ENCODE data around the gene PRR35.

Gene PRR35

DNA sequence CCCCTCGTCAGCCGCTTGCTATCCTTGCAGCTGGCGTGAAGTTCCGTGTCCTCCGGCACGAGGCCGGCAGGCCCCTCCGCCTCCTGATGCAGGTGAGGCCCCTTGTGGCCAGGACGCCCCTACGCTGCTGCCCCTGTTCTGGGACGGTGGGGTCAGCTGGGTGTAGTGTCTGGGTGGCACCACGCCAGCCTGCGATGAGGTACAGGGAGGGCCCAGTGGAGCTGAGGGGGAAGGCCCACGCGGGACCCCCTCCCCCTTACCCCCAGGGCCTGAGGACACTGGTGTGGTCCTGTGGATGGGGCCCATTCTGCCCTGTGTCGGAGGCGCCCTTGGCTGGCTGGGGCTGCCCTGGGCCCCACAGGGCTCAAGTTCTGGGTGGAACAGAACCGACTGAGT lies 22.0 kb downstream of the PRR35 start:
- DNase-seq: no peak

DNA sequence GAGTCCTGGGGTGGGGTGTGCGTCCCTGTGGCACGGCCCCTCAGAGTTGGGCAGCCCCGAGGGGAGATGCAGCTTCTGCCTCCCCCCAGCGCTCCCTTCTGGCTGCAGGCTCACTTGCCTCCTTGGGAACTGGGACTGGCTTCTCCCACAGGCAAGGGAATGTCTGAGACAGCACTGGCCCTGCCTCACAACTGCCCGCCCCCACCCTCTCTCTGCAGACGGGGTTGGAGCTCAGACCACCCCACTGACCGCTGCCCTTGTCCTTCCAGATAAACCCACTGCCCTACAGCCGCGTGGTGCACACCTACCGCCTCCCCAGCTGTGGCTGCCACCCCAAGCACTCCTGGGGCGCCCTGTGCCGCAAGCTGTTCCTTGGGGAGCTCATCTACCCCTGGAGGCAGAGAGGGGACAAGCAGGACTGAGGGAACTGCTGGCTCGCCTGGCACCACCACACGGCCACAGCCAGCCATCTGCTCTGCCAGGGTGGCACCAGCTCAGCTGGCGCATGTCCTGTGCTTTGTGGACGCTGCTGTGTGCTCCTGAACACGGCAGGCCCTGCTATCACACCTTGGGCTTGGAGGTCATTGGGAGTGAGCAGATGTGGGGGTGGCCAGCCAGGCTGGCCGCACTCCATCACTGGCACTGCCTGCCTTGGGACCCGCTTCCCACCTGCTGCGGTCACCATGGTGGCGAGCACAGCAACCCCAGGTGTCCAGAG lies 22.6 kb downstream of the PRR35 start:
- no peak for DNase-seq

DNA sequence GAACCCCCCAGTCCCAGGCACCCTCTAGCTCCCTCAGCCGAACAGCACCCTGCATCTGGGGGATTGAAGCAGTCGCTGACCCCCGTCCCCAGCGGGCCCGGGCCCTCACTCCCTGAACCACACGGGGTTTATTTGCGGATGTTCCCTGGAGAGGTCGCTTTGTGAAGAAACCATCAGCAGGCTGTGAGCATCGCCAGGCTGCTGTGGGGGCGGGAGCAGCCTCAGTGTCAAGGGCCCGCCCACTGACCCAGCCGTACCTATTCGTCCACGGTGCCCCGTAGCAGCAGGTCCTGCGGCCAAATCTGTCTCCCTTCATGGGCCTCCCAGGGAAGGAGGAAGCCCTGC lies 23.2 kb downstream of the PRR35 start:
- no peak for DNase-seq

DNA sequence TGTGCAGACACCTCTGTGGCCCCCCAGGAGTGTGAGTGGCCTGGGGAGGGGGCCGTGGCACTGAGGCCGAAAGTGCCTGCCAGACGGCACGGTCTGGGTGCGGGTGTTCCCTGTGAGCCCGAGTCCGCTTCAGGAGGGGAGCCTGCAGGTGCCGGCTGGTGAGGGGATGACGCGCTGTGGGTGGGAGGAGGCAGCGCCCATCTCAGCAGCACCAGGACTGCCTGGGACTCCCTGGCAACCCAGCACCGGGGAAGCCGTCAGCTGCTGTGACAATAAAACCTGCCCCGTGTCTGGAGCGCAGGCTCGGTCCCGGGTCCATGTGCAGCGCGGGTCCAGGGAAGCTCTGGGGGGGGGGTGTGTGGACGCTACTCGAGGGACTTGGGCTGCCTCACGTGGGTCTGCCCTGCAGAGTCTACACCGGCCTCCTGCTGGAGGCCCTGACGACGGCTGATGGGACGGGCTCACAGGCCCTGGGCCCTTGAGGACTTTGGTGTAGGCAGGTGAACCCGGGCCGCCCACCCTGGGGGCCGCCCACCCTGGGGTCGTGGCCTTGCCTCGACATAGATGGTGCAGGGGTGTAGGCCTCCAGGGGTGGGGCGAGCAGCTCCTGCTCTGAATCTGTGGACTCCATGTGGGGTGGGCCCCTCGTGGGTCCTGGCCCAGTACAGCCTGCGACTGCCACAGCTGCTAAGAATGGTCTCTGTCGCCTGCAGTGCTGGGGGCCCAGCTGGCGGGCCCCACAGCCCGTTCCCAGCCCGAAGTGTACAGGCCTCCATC lies 23.8 kb downstream of the PRR35 start:
- DNase-seq: no peak

DNA sequence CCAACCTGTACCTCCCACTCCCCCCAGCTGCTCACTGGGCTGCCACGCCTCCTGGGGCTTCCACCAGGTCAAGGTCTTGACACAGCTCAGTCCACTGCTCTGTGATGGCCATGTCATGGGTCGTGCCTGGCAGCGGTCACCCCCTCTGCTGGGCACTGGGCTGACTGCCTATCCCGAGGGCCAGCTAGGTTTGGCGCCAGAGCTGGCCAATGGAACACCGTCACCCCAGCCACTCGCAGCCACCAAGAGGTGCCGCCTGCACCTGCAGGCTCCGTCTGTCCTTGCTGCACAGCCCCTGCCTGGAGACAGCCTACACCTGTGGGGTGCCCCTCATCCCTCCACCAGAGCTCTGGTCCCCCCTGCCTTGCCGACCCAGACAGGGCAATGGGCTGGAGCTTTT lies 25.2 kb downstream of the PRR35 start:
- no peak for DNase-seq

DNA sequence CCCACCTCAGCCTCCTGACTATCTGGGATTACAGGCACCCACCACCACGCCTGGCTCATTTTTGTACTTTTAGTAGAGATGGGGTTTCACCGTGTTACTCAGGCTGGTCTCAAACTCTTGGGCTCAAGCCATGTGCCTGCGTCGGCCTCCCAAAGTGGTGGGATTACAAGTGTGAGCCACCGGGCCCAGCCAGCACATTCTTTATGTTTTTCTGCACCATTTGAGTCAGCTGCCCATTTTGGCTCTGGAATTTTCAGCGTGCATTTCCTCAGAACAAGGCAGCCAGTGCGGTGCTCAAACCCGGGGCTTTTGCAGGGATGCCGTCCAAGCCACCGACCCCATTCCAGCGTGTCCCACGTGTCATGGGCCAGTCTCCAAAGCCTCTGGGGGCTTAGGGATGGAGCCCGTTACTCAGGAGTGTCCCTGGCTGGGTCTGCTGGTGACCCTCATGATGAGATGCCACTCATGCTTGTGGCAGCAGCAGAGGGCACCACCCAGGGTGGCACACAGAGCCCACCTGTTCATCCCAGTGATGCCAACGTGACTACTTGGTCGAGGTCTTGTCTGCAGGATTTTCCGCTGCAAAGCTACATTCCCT lies 26.0 kb downstream of the PRR35 start:
- DNase-seq: no peak

DNA sequence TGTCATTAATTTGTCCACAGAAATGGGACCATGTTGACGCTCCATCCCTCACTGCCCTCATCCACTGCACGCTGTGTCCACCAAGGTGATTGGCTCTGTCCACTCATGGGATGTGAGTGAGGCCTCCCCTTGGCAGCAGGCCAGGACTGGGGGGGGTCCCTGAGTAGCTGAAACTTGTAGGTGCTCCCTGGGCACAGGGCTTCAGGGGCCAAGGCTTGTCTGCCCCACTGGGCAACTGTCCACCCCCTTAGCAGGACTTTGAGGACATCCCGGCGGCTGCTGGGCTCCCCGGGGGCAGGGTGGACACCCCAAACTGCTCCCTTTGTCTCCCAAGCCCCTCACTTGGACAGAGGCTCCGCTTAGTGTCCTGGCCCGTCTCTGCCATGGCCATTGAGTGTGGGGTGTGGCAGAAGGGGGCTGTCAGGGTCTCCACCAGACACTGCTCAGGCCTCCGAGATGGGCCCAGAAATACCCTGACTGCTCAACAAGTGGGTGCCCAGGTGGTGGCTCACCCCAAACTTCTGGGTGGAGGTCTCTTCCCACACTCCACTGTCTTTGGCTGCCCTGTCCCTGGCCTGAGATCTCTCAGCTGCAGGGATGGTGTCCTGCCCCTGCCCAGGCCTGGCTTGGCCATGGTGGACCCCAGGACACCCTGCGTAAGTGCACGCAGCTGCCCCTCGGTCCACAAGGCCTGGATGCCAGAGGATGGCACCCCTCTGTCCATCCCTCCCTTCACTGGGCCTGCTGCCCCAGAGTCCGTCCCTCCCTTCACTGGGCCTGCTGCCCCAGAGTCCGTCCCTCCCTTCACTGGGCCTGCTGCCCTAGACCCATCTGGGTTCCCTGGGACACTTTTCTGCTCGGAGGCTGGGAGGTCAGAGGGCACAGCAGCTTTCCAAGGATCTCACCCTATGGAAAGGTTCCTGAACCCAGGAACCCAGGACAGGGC lies 26.7 kb downstream of the PRR35 start:
- DNase-seq: no peak

DNA sequence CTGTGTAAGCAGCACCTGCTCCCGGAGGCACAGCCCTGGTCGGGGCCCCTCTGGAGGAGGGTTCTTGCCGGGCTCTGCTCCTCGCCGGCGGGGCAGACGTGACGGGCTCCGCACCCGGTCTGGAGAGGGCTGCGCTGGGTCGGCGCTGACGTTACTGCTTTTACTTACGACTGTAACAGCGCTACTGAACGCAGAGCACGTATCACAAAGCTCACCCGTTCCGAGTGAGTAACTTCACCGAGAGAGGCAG lies 28.4 kb downstream of the PRR35 start:
- DNase-seq: no peak

DNA sequence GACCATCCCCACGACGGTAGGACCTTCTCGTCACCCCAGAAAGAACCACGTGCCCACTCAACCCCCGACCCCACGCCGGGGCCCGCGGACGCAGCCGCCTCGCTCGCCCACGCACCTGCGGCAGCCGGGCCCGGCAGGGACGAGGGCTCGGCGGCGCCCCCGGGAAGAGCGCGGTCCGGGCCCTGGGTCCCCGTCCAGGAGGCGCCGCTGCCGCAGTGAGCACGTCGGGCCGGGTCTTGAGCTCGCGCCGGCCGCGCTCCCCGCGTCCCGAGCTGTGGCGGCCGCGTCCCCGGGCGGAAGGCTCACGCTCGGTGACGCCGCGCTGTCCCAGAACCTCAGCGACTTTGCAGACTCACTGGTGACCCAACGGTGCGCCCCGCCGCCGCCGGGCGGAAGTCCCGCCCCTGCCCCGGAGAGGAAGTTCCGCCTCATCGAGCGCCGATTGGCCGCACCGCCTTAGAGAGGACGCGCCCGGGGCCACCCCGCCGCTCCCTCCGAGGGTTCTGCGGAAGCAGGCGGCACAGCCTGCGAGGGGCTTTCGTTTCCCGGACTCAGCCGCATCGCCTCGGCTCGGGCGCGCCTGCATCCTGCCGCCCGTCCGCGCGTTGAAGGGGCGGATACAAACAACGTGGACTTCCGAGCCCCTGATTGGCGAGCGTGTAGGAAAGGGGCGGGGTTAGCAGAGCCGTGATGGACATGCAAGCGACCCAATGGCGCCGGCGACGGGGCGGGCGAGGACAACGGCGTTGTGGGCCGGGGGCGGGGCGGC lies 28.9 kb downstream of the PRR35 start:
- peak; percentile 95 to 98 for DNase-seq

DNA sequence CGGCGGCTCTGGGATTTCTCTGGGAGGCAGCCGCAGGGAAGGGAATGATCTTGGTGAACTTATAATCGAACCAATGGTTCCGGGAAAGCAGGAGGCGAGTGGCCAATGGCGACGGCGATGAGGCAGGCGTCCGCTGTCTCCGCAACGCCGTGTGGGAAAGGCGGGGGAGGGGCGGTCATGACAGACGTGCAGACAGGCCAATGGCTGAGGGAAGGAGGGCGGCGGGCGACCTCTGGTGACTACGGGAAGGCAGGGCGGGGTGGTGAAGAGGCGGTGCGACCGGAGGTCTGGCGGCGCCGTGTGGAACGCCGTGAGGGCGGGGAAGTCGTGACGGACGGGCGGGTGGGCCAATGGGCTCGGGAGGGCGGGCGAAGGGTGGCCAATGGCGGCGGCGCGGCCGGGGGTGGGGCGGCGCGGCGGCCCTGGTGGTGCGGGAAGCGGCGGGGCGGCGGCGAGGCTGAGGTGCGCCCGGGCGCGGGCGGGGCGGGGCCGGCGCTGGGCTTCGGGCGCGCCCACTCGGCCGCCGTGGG lies 29.5 kb downstream of the PRR35 start, which contains the start of gene RAB40C:
Gene RAB40C, plus strand, starts transcription at position 409 of the 530 bp plus-strand sequence. CDS start 226 bp downstream, outside the sequence.
- DNase-seq: peak; percentile 96 to 99

DNA sequence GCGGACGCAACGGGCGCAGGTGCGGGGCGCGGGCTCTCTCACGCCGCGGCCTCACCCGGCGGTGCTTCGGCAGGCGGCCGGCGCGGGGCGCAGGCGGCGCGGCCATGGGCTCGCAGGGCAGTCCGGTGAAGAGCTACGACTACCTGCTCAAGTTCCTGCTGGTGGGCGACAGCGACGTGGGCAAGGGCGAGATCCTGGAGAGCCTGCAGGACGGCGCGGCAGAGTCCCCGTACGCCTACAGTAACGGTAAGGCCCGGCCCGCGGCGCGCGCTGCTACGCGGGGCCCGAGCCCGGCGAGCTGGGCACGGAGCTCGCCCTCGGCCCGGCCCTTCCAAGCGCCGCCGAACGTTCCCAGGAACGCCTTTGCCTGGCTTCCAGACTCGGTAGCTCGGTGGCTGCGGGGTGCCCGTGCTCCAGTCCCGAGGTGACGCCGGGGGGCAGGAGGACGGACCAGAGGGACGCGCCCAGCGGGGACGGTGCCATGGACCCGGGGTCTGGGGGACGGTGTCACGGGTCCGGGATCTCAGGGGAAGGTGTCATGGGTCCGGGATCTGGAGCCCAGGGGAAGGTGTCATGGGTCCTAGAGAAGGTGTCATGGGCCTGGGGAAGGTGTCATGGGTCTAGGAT lies 30.1 kb downstream of the PRR35 start:
- no peak for DNase-seq

DNA sequence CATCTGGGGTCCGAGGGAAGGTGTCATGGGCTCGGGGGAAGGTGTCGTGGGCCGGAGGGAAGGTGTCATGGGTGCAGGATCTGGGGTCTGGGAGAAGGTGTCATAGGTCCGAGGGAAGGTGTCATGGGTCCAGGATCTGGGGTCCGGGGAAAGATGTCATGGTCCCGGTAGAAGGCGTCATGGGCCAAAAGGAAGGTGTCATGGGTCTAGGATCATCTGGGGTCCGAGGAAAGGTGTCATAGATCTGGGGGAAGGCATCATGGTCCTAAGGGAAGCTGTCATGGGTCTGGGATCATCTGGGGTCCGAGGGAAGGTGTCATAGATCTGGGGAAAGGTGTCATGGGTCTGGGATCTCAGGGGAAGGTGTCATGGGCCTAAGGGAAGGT lies 30.6 kb downstream of the PRR35 start:
- DNase-seq: no peak

DNA sequence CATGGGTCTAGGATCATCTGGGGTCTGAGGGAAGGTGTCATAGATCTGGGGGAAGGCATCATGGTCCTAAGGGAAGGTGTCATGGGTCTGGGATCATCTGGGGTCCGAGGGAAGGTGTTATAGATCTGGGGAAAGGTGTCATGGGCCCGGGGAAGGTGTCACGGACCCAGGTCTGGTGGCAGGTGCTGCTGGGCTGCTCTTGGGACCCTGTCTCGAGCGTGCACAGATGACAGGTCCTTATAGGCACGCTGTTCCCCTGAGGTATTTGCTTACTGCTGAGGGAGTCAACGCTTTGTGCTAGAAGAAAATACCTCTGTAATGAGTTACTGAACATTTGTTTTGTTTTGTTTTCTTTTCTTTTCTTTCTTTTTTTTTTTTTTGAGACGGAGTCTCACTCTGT lies 31.0 kb downstream of the PRR35 start:
- DNase-seq: no peak

DNA sequence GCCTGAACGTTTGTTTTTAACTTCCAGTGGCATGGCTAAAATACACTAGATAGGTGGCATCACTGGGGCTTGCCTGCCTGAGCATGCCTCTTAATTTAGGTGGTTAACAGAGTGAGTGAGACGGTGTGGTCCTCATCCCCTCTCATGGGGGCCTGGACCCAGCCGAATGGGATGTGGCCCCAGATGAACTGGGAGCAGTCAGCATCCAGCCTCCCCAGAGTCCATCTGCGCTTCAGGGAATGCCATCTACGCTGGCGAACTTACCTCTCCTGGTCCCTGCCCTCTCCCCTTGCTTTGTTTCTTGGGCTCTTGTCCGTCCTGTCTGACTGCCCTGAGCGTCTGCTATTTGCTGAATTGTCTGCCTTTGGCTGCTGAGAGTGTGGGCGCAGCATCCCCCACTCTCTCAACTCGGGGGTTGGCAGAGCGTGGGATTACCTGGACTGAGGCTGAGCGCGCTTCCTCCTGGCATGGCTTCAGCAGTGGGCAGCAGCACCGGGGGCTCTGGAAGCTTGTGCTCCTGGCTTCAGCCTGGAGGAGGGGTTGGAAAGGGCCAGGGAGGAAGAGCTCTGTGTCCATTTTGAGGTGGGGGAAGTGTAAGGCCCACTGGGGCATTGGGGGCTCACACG lies 31.8 kb downstream of the PRR35 start:
- no peak for DNase-seq

DNA sequence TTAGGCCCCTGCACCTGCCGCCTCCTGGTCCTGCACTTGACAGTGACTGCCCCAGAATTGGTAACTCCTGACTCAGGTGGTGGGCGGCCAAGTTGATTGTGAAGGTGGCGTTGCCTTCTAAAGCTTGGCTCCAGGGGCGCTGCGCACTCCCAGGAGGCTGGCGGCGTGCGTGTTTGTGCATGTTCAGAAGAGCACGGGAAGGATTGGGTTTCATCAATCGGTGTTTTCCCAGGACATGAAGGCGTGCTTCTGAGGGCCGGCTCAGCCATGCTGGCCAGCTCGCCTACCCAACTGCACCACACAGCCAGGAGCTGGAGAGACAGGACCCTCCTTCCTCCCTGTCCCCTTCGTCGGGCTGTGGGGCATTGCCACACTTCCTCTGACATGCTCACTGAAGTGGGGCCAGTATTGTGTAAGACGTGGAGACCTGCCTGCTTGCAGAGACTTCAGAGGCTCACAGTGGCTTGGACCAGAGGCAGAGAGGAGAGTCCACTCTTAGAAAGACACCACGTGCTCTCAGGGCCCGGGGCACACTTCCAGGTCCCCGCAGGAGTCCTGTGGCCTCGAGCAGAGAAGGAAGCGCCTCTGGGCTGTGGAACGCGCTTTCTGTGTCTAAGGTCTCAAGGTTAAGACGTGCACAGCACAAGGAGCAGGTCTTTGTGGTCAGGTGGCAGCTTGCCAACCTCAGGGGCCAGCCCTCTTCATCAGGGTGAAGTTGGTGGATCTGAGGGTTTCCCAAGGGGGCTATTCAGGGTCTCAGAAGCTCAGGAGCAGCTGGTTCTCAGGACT lies 32.5 kb downstream of the PRR35 start:
- DNase-seq: peak; percentile 27 to 45

DNA sequence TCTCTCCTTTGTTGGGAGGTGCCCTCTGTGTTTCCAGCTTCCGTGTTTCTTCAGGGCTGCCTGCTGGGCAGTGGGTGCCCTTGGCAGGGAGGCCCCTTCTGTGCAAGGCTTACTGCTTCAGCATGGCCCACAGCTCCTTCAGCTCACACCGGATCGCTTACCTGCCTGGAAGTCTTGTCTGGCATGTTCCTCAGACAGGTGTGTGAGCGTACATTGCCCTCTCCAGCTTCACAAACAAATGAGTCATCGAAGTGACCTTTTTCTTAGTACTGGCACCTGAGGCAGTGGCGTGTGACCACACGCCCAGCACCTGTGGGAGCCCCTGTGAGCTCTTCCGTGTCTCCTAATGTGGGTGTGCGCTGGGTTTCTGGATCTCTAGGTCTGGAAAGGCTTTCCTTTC lies 33.2 kb downstream of the PRR35 start:
- no peak for DNase-seq

DNA sequence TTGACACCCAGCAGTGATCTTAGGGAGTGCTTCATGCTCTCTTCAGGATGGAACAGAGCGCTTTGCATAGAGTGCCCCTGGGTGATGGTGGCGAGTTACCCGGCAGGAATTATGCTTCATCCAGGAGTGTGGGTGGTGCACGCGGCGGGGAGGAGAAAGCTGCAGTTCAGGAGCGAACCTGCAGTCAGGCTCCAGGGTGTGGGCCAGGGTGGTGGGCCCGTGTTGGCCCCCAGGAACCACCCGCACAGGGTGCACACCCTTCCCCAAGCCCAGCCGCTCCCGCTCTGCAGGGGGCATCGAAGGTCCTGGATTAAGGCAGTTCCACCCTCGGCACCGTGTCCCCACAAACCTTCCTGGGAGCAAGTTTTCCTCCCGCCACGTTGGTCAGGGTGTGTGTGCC lies 33.6 kb downstream of the PRR35 start:
- no peak for DNase-seq

DNA sequence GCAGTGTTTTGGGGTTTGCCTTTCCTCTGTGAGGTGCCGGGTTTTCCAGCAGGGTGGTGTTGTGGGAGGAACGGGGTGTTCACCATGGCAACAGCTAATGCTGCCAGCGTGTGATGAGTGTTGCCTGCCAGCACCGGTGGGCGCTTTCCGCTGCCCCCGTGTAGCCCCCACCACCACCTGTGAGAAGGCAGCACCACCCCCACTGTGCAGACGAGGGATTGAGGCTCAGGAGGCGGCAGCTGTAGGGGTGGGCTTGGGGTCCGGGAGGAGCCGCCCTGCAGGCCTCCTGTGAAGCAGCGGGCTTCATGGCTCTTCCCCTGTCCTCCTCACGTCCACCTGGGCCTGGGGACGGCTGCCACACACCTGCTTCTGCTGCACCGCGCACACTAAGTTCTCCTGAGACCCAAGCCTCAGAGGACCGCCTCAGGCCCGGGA lies 34.9 kb downstream of the PRR35 start:
- DNase-seq: no peak

DNA sequence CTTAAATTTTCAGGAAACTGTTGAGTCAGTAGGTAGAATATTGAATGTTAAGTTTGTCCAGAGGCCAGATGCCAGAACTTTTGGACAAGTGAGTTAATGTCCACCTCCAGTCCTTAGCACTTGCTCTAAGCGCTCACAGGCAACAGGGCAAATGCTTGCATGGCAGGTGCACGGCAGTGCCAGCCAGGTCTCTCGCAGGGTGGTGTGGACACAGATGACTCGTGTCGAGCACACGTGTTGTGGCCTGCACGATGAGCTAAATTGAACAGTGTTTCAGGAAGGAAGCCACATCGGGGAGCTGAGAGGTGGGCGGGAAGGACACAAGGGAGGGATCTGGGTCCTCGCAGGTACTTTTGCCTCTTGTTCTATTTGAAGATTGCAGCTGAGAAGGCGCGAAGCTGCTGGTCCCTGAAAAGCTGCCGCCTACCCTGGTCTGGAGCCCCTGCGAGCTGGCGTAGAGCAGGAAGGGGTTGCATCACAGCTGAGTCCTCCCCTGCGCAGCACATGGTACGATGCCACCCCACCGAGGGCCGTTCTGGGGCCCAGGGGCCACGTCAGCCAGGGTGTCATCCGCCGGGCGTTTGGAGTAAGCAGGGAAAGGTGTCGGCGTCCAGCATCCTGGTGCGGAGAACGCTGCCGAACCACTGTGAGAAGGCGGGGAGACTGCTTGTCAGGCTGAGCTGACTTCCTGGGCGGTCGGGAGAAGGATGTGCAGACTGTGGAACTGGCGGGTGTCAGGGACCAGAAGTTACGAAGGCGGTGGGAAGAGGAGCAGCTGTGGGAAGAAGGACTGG lies 35.9 kb downstream of the PRR35 start:
- peak in 1 of 2 donors; percentile 12 for DNase-seq

DNA sequence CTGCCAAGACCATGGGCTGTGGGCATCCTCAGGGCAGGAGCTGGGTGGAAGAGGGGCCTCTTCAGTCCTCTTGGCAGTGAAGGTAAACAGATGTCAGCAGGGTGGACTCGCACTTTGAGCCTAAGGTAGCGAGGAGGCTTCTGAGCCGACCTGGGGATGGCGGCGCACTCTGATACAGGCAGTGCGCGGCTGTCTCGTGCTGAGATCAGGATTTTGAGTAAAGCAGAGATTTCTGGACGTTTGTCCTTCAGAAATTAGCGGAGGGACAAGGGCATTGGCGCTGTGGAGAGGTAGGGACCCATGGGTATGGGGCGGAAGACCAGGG lies 36.5 kb downstream of the PRR35 start:
- no peak for DNase-seq

Data from hippocampal formation (tissue), 2 donors.